SK-N-SH treated with all-trans-retinoic acid at 6 μM for 48 hours (cell line): ENCODE data around the gene PPP1R15B.

Experiments used
- ATAC-seq: fragments of 200-7000 bp; cut with Tn5 transposase; 3 replicates; pipeline ENCODE4 v1.9.1; 2020; ENCODE audit warnings: mild to moderate bottlenecking, moderate library complexity
- ARNTL ChIP-seq: fragments of 450-650 bp; formaldehyde crosslinking; IDR thresholded peaks from 2 replicates; pipeline ENCODE4 v1.5.0; 2020; ENCODE audit warnings: low read depth, mild to moderate bottlenecking, moderate library complexity, borderline replicate concordance
- BACH2 ChIP-seq: fragments of 250-450 bp; sonication (Bioruptor Pico); IDR thresholded peaks from 2 replicates; pipeline ENCODE4 v1.9.0; 2021; ENCODE audit warnings: mild to moderate bottlenecking, borderline replicate concordance
- CSDC2 ChIP-seq: fragments of 250-450 bp; sonication (Bioruptor Pico); IDR thresholded peaks from 2 replicates; pipeline ENCODE4 v1.5.0; 2020; ENCODE audit warnings: mild to moderate bottlenecking, moderate library complexity
- ESRRG ChIP-seq: fragments of 250-450 bp; sonication (Bioruptor Pico); IDR thresholded peaks from 2 replicates; pipeline ENCODE4 v1.6.1; 2021; ENCODE audit warnings: mild to moderate bottlenecking
- GLIS3 ChIP-seq: fragments of 250-450 bp; sonication (Bioruptor Pico); IDR thresholded peaks from 2 replicates; pipeline ENCODE4 v1.5.0; 2020; ENCODE audit warnings: mild to moderate bottlenecking, moderate library complexity
- ISL1 ChIP-seq: fragments of 250-450 bp; sonication (Bioruptor Pico); IDR thresholded peaks from 2 replicates; pipeline ENCODE4 v2.1.2; 2022; ENCODE audit warnings: mild to moderate bottlenecking, moderate library complexity
- OSR1 ChIP-seq: fragments of 250-450 bp; sonication (Bioruptor Pico); IDR thresholded peaks from 2 replicates; pipeline ENCODE4 v1.8.0; 2022; ENCODE audit warnings: moderate library complexity, mild to moderate bottlenecking, inconsistent platforms
- PPARA ChIP-seq: fragments of 250-450 bp; sonication (Bioruptor Pico); IDR thresholded peaks from 2 replicates; pipeline ENCODE4 v1.5.0; 2020; ENCODE audit warnings: mild to moderate bottlenecking, borderline replicate concordance
- RARB ChIP-seq: fragments of 250-450 bp; sonication (Bioruptor Pico); IDR thresholded peaks from 2 replicates; pipeline ENCODE4 v1.8.0; 2021; ENCODE audit warnings: mild to moderate bottlenecking, moderate library complexity
- SNAI2 ChIP-seq: fragments of 250-450 bp; sonication (Bioruptor Pico); IDR thresholded peaks from 2 replicates; pipeline ENCODE4 v1.5.0; 2020; ENCODE audit warnings: mild to moderate bottlenecking, moderate library complexity
- TCF4 ChIP-seq: fragments of 250-450 bp; sonication (Bioruptor Pico); IDR thresholded peaks from 2 replicates; pipeline ENCODE4 v1.8.0; 2021; ENCODE audit warnings: mild to moderate bottlenecking, moderate library complexity, borderline replicate concordance
- TSHZ2 ChIP-seq: fragments of 250-450 bp; sonication (Bioruptor Pico); IDR thresholded peaks from 2 replicates; pipeline ENCODE4 v1.5.0; 2020; ENCODE audit warnings: mild to moderate bottlenecking, moderate library complexity
- ZC3H10 ChIP-seq: fragments of 250-450 bp; sonication (Bioruptor Pico); IDR thresholded peaks from 2 replicates; pipeline ENCODE4 v1.5.1; 2021; ENCODE audit warnings: mild to moderate bottlenecking, moderate library complexity
- ZFP3 ChIP-seq: fragments of 250-450 bp; sonication (Bioruptor Pico); IDR thresholded peaks from 2 replicates; pipeline ENCODE4 v1.5.0; 2020; ENCODE audit warnings: mild to moderate bottlenecking, moderate library complexity
- ZFP30 ChIP-seq: fragments of 450-650 bp; formaldehyde crosslinking; IDR thresholded peaks from 2 replicates; pipeline ENCODE4 v1.5.0; 2022; ENCODE audit warnings: mild to moderate bottlenecking, moderate library complexity
- ZNF565 ChIP-seq: fragments of 450-650 bp; formaldehyde crosslinking; conservative IDR thresholded peaks from 2 replicates; pipeline ENCODE4 v1.5.0; 2020; ENCODE audit warnings: low read depth, mild to moderate bottlenecking, moderate library complexity
- ZNF70 ChIP-seq: fragments of 450-650 bp; formaldehyde crosslinking; IDR thresholded peaks from 2 replicates; pipeline ENCODE4 v1.5.0; 2020; ENCODE audit warnings: mild to moderate bottlenecking, moderate library complexity
- ZNF8 ChIP-seq: fragments of 450-650 bp; formaldehyde crosslinking; IDR thresholded peaks from 2 replicates; pipeline ENCODE4 v1.5.0; 2020; ENCODE audit warnings: mild to moderate bottlenecking, moderate library complexity
- TF ChIP-seq, protein P1 (sequence below): fragments of 250-450 bp; sonication (Bioruptor Pico); IDR thresholded peaks from 2 replicates; pipeline ENCODE4 v1.5.1; 2021; ENCODE audit warnings: mild to moderate bottlenecking, moderate library complexity
- TF ChIP-seq, protein P2 (sequence below): fragments of 250-450 bp; sonication (Bioruptor Pico); IDR thresholded peaks from 2 replicates; pipeline ENCODE4 v1.8.0; 2021; ENCODE audit warnings: low read depth, mild to moderate bottlenecking, moderate library complexity, borderline replicate concordance
- TF ChIP-seq, protein P3 (sequence below): fragments of 250-450 bp; sonication (Bioruptor Pico); IDR thresholded peaks from 2 replicates; pipeline ENCODE4 v1.5.1; 2020; ENCODE audit warnings: low read depth, mild to moderate bottlenecking, moderate library complexity
- TF ChIP-seq, protein P4 (sequence below): fragments of 250-450 bp; sonication (Bioruptor Pico); IDR thresholded peaks from 2 replicates; pipeline ENCODE4 v1.8.0; 2020; ENCODE audit warnings: mild to moderate bottlenecking, moderate library complexity, borderline replicate concordance

PPP1R15B gene

DNA sequence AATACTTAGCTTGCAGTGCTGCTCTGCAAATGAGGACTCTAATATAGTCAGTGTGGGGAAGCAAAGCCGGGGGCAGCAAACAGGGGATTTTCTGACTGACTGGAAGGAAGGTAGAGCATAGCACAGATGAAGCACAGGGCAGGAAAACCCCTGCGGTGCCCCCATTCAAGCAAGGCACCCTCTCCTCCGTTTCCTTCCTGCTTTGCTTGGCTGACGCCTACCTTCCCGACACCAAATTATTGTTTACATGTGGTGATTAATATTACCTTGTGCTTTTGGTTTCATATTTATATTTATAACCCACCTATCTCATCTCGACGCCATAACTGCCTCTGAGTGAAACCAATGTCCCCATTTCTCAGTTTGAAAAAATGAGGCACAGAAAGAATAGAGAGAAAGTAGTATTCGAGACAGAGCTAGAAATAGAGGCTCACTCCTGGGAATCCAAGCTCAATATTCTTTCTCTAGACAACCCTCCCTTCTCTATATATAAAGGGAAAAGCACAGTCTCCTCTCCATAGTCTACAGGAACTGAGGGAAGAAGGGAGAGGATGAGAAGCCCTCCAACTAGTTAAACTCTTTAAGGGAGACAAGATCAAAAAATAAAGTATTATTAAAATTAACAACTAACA lies 41.6 kb upstream of the PPP1R15B start (continued):
- TF ChIP-seq SNAI2: no peak

DNA sequence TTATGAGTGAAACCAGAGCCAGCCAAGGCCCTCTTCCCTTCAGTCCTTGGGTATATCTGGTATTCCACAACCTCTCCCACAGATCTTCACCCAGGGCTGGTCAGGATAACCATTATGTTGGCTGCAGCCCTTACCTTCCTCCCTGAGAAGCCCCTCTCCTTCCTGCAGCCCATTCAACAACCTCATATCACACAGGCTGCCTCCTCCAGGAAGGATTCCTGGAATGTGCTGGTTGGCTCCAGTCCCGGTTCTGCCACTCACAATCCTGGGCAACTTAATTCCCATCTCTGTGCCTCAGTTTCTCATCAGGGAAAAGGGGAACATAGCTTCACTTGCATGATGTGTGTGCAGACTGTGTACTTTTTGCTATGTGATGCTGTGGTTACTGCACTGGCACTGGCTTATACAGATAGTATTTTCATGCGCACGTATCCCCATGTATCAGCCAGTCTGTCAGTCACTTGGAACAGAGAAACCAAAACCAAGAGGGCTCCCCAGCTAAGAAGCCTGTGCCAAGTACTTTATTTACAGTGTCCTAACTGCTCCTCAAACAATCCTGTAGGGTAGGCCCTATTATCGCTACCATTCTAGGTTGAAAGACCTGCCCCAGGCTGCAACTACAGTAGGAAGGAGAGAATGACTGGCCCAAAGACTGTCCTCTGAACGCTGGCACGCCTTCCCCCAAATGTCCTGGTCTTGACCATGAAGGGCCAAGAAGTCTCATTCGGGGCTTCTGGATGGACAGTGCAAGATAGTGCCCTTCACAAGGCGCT lies 39.9 kb upstream of the PPP1R15B start:
- no peak for ATAC-seq
- TF ChIP-seq ZNF565 (no peak), ESRRG (CRISPR knock-in tag) (no peak), ZNF70 (no peak), BACH2 (CRISPR knock-in tag) (no peak)

DNA sequence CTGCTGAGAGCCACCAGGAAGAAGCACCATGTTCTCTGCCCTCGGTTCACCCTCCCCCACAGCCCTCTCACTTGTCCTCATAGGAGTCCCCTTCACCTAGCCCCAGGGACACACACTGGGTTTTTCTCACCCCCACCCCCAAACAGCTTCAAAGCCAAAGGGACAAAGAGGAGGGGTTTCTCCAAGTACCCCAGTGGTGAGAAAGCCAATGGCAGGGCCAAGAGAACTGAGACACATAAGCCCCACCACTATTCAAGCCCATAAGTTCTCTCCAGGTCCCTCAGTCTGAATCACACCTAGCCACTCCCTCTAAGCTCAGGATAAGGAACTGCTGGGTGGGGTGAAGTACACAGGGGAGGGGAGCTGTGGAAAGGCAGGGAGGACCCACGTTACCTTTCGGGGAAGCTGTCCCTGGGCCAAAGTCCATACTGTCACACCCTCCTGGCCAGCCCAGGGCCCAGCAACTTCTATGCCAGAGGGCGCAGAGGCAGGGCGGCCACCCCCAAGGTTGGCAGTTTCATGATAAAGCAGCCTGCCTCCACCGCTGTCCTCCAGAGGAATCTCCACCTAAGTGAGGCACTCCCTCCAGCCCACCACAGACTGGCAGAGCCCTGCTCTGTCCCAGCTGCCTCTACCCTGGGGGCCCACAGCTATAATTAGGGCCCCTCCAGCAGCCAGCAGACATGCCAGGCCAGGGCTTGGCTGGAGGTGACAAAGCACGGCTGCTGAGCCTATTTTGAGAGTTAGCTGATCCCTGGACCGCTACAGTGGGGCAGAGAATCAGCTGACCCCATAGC lies 39.0 kb upstream of the PPP1R15B start:
- TF ChIP-seq ARNTL (CRISPR knock-in tag): no peak
- TF ChIP-seq ESRRG (CRISPR knock-in tag): no peak
- TF ChIP-seq ZFP3 (CRISPR knock-in tag): no peak
- TF ChIP-seq ZNF8 (CRISPR knock-in tag): no peak
- no peak for TF ChIP-seq RARB (CRISPR knock-in tag)
- TF ChIP-seq ISL1 (CRISPR knock-in tag): no peak
- TF ChIP-seq PPARA: no peak
- TF ChIP-seq, protein P1, sequence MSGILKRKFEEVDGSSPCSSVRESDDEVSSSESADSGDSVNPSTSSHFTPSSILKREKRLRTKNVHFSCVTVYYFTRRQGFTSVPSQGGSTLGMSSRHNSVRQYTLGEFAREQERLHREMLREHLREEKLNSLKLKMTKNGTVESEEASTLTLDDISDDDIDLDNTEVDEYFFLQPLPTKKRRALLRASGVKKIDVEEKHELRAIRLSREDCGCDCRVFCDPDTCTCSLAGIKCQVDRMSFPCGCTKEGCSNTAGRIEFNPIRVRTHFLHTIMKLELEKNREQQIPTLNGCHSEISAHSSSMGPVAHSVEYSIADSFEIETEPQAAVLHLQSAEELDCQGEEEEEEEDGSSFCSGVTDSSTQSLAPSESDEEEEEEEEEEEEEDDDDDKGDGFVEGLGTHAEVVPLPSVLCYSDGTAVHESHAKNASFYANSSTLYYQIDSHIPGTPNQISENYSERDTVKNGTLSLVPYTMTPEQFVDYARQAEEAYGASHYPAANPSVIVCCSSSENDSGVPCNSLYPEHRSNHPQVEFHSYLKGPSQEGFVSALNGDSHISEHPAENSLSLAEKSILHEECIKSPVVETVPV (CRISPR knock-in tag): no peak
- no peak for TF ChIP-seq CSDC2
- TF ChIP-seq TSHZ2: no peak
- TF ChIP-seq, protein P2, sequence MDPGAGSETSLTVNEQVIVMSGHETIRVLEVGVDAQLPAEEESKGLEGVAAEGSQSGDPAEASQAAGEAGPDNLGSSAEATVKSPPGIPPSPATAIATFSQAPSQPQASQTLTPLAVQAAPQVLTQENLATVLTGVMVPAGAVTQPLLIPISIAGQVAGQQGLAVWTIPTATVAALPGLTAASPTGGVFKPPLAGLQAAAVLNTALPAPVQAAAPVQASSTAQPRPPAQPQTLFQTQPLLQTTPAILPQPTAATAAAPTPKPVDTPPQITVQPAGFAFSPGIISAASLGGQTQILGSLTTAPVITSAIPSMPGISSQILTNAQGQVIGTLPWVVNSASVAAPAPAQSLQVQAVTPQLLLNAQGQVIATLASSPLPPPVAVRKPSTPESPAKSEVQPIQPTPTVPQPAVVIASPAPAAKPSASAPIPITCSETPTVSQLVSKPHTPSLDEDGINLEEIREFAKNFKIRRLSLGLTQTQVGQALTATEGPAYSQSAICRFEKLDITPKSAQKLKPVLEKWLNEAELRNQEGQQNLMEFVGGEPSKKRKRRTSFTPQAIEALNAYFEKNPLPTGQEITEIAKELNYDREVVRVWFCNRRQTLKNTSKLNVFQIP: no peak
- TF ChIP-seq ZNF70: no peak
- no peak for TF ChIP-seq ZNF565
- no peak for TF ChIP-seq TCF4 (CRISPR knock-in tag)
- no peak for TF ChIP-seq OSR1 (CRISPR knock-in tag)
- no peak for TF ChIP-seq GLIS3 (CRISPR knock-in tag)
- TF ChIP-seq, protein P3, sequence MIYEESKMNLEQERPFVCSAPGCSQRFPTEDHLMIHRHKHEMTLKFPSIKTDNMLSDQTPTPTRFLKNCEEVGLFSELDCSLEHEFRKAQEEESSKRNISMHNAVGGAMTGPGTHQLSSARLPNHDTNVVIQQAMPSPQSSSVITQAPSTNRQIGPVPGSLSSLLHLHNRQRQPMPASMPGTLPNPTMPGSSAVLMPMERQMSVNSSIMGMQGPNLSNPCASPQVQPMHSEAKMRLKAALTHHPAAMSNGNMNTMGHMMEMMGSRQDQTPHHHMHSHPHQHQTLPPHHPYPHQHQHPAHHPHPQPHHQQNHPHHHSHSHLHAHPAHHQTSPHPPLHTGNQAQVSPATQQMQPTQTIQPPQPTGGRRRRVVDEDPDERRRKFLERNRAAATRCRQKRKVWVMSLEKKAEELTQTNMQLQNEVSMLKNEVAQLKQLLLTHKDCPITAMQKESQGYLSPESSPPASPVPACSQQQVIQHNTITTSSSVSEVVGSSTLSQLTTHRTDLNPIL (CRISPR knock-in tag): no peak
- TF ChIP-seq SNAI2: no peak
- TF ChIP-seq ZC3H10 (CRISPR knock-in tag): no peak

GRCh38 chr1:204449678-204450280 lies 38.2 kb upstream of the PPP1R15B start:
- ATAC-seq: no peak
- TF ChIP-seq ESRRG (CRISPR knock-in tag): no peak
- no peak for TF ChIP-seq ZNF70
- no peak for TF ChIP-seq BACH2 (CRISPR knock-in tag)
- TF ChIP-seq PPARA: no peak
- TF ChIP-seq TCF4 (CRISPR knock-in tag): no peak
- no peak for TF ChIP-seq ZFP30
- TF ChIP-seq, protein P2: no peak
- no peak for TF ChIP-seq ISL1 (CRISPR knock-in tag)
- no peak for TF ChIP-seq ZNF565
- TF ChIP-seq, protein P4, sequence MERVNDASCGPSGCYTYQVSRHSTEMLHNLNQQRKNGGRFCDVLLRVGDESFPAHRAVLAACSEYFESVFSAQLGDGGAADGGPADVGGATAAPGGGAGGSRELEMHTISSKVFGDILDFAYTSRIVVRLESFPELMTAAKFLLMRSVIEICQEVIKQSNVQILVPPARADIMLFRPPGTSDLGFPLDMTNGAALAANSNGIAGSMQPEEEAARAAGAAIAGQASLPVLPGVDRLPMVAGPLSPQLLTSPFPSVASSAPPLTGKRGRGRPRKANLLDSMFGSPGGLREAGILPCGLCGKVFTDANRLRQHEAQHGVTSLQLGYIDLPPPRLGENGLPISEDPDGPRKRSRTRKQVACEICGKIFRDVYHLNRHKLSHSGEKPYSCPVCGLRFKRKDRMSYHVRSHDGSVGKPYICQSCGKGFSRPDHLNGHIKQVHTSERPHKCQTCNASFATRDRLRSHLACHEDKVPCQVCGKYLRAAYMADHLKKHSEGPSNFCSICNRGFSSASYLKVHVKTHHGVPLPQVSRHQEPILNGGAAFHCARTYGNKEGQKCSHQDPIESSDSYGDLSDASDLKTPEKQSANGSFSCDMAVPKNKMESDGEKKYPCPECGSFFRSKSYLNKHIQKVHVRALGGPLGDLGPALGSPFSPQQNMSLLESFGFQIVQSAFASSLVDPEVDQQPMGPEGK: no peak

More for the DNA sequence above, 39.0 kb upstream of the PPP1R15B start:
- no peak for ATAC-seq
